ENCODE data around the gene VSIG10L.

VSIG10L gene

GRCh38 chr19:51318687-51319648 lies 23.0 kb downstream of the VSIG10L start:
- DNase-seq (ENCODE audit: low read depth in 2 of 3, low spot score in 1 of 3), result no peak

- DNase-seq (ENCODE audit: low read depth in 2 of 3, low spot score in 1 of 3), result no peak
These were observed 24.0 kb downstream of the VSIG10L start for GRCh38 chr19:51317968-51318367.

DNA sequence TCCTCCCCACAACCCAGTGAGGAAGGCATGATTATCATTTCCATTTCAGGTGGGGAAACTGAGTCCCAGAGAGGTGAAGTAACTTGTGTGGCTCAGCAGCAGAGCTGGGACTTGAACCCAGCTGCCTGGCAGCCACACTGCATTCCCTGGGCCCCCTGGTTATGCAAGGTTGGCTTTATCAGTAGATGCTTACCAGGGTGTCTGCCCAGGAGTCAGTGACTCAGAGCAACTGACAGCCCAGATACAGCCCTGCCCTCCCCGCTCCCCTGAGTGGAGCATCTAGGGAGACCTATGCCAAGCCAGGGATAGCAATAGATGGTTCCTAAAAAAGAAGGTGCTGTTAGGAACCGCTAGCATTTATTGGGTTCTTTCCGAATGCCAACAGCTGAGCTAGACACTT lies 24.6 kb downstream of the VSIG10L start:
- no peak for DNase-seq (ENCODE audit: low read depth in 2 of 3, low spot score in 1 of 3)

DNA sequence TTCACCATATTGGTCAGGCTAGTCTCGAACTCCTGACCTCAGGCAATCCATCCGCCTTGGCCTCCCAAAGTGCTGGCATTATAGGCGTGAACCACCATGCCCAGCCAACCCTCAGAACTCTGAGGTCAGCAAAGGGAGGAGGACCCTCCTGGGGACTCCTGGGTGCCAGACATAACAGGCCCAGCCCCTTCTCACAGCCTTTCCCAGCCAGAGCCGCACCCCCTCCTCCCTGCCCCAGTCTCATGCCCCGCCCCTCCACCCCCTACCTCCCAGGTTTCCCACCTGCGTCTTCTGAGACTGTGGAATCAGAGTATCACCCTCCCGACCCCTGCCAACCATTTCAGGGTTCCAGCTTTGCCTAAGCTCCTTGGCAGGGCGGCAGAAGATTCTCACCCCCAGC lies 25.3 kb downstream of the VSIG10L start:
- DNase-seq (ENCODE audit: low read depth in 2 of 3, low spot score in 1 of 3), result no peak

- DNase-seq (ENCODE audit: low read depth in 2 of 3, low spot score in 1 of 3), result no peak
These were observed 30.3 kb downstream of the VSIG10L start, which contains the start of gene IGLON5 for GRCh38 chr19:51311351-51312257. Gene IGLON5, plus strand, starts transcription at chr19:51311644. Its CDS starts 204 bp downstream, at chr19:51311848.

- DNase-seq (ENCODE audit: low read depth in 2 of 3, low spot score in 1 of 3), result no peak
These were observed 36.5 kb downstream of the VSIG10L start for GRCh38 chr19:51305479-51305878.

DNA sequence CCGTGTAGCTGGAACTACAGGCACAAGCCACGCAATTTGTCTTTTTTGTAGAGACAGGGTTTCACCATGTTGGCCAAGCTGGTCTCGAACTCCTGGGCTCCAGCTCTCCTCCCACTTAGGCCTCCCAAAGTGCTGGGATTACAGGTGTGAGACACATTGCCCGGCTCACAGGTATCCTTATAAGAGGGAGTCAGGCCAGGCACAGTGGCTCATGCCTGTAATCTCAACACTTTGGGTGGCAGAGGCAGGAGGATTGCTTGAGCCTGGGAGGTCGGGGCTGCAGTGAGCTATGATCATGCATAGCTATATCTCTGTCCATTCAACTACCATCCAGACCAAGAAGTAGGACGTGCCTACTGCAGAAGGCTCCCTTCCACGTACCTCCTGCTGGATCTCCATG lies 40.7 kb downstream of the VSIG10L start:
- no peak for DNase-seq (ENCODE audit: low read depth in 2 of 3, low spot score in 1 of 3)

DNA sequence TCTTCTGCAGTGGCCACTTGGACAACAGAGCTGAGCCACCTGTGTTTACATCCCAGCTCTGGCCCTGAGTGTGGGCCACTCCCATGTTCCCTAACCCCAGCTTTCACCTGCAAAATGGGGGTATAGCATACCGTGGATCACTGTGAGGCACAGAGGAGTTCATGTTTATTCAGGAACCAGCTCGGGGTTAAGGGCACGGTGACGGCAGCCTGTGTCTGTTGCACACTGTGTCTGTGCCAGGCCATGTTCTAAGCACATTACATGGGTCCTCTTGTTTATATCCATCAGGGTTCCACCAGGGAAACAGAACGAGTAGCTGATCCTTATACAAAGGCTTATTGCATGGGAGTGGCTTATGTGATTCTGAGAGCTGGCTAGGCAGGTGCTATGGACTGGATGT lies 44.5 kb downstream of the VSIG10L start:
- no peak for DNase-seq (ENCODE audit: low read depth in 2 of 3, low spot score in 1 of 3)

DNA sequence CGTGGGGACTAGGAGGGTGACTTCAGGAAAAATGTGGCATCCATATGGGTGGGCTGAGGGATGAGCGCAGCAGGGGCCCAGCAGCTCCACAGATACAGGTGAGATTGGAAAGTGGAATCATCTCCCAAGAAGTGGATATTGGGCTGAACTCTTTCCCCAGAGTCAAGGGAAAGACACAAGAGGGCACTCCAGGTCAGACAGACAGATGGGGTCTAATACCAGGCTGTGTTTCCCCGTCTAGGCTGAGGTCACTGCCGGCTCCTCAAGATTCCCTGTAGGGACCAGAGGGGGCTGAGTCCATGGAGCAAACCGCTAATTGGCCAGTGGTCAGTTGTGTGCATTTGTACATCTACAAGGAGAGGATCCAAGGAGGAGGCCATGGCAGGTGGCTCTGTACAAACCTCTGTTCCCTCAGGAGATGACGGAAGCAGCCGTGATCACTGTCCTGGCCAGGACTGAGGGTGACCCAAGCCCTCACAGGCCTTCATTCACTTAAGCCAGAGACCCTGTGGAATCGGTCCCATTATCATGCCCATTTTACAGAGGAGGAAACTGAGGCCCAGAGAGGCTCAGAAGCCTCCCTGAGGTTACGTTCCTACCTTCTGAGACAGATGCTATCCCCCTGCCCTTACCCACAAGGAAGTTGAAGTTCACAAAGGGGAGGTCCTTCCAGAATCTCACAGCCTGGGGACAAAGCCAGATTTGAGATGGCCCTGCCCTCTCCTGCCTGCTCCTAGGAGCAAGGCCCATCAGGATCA lies 45.4 kb downstream of the VSIG10L start:
- no peak for DNase-seq (ENCODE audit: low read depth in 2 of 3, low spot score in 1 of 3)

DNA sequence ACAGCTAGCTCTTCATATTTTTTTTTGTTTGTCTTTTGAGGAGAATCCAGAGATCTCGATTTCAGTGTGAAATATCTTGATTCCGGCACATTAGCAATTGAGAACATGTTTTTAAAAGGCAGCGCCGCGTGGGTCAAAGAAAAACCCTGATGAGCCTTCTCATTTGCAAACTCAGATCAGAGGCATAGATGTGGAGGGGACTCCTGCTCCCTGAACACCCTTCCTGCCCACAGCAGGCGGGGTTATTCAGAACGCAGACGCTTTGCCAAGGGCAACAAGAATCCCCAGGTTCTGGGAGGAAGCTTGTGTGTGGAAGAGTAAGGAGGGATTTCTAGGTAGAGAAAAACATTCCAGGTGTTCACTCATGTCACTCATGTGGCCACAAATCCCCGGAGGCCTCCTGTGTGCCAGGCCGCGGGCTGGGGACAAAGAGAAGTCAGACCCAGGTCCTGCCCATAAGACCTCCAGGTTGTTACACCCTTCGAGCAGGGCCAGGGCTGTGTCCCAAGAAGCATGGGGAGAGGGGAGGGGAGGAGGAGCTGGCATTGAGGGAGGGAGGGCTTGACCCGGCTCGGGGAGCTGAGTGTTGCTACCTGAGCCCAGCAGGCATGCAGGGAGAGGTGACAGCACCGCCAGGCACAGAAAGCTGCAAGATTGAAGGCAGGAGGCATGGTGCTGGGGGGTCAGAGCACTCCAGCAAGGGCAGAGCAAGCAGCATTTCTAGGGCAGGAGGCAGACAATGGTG lies 46.4 kb downstream of the VSIG10L start:
- no peak for DNase-seq (ENCODE audit: low read depth in 2 of 3, low spot score in 1 of 3)

DNA sequence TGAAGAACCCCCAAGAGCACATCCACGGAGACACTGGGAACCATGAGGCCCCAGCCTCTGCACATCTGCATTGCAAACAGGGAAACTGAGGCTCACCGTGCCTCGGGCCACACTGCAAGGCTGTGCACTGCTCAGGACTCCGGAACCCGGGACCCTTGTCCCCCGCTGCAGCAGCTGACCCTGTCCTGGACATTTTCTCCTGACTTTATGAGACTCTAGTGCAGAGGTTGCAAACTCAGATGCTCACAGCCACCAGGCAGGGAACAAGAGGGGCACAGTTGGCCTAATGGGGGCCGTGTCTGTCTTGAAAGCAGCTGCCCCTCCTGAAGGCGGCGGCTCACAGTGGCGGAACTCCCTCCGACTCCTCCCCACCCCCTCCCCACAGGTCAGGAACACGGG lies 47.0 kb downstream of the VSIG10L start:
- no peak for DNase-seq (ENCODE audit: low read depth in 2 of 3, low spot score in 1 of 3)

- DNase-seq (ENCODE audit: low read depth in 2 of 3, low spot score in 1 of 3), result no peak
These were observed 47.5 kb downstream of the VSIG10L start for GRCh38 chr19:51294211-51294976.

GRCh38 chr19:51293571-51294210 lies 48.2 kb downstream of the VSIG10L start:
- DNase-seq (ENCODE audit: low read depth in 2 of 3, low spot score in 1 of 3), result no peak

- DNase-seq (ENCODE audit: low read depth in 2 of 3, low spot score in 1 of 3), result no peak
These were observed 49.0 kb downstream of the VSIG10L start for GRCh38 chr19:51292971-51293370.

GRCh38 chr19:51289635-51290034 lies 52.3 kb downstream of the VSIG10L start:
- DNase-seq (ENCODE audit: low read depth in 2 of 3, low spot score in 1 of 3), result no peak

- no peak for DNase-seq (ENCODE audit: low read depth in 2 of 3, low spot score in 1 of 3)
These were observed 56.3 kb downstream of the VSIG10L start for GRCh38 chr19:51285682-51286081.

GRCh38 chr19:51282335-51282734 lies 59.6 kb downstream of the VSIG10L start:
- no peak for DNase-seq (ENCODE audit: low read depth in 2 of 3, low spot score in 1 of 3)

All from stimulated activated CD4-positive, alpha-beta T cell treated with anti-CD3 and anti-CD28 coated beads, Interleukin-12 subunit alpha, Interleukin-12 subunit beta, amount 100 ng/mL, for 48 hours (primary cell).